Stomach (tissue), 9 donors: Measurements from ENCODE around the gene ALS2CL. TPM values are rescaled to one million over a fixed set of nuclear protein-coding genes. Genes with fewer than 3 reads are reported as not detected.
A peak's percentile ranks its signal among the peaks of the same experiment; 100 is the strongest.

ENCODE experiments used
- DNase-seq, 2 donors: peaks; one replicate each; pipeline versions ENCODE4 v3.0.0 to v3.0.0-alpha.2; 2013 to 2019
- H3K27ac ChIP-seq, 5 donors: fragments of 200-600 bp in 4 of 5; sonication (generic) in 4 of 5; one replicate each; pipeline ENCODE4 v1.5.1; 2013 to 2019; ENCODE audit warnings: mild to moderate bottlenecking in 1 of 5, moderate library complexity in 1 of 5
- H3K27me3 ChIP-seq, 3 donors: fragments of 200-600 bp; sonication (generic); one replicate each; pipeline ENCODE4 v1.5.1; 2017 to 2019; ENCODE audit warnings: mixed run types in 1 of 3
- H3K36me3 ChIP-seq, 4 donors: fragments of 200-600 bp; sonication (generic); 1 replicate in 3 of 4; 2 replicates in 1 of 4; pipeline ENCODE4 v1.5.1; 2016 to 2019
- H3K4me1 ChIP-seq, 4 donors: fragments of 200-600 bp; sonication (generic); one replicate each; pipeline ENCODE4 v1.5.1; 2016 to 2019
- H3K4me3 ChIP-seq, 4 donors: fragments of 200-600 bp; sonication (generic) in 3 of 4; one replicate each; pipeline ENCODE4 v1.5.1; 2016 to 2019; ENCODE audit warnings: mild to moderate bottlenecking in 1 of 4
- H3K9me3 ChIP-seq, 4 donors: fragments of 200-600 bp; sonication (generic); one replicate each; pipeline ENCODE4 v1.5.1; 2016 to 2019
- CTCF ChIP-seq, 7 experiments: fragments of 450-650 bp in 4 of 7; fragments of 200-600 bp in 3 of 7; sonication (generic) in 3 of 7; IDR thresholded peaks; one replicate each; pipeline ENCODE4 v1.5.1; 2016 to 2019; ENCODE audit warnings: antibody characterized with exemption in 7 of 7, control low read depth in 2 of 7, mild to moderate bottlenecking in 1 of 7
- EP300 ChIP-seq: sonication (generic); formaldehyde crosslinking; IDR thresholded peaks from one replicate; pipeline ENCODE4 v1.6.1; 2017; ENCODE audit warnings: antibody characterized with exemption
- POLR2A ChIP-seq, 4 donors: fragments of 450-650 bp; IDR thresholded peaks; one replicate each; pipeline ENCODE4 v1.6.1; 2016; ENCODE audit warnings: antibody characterized with exemption in 4 of 4, control low read depth in 2 of 4, mild to moderate bottlenecking in 1 of 4, moderate library complexity in 1 of 4
- POLR2AphosphoS5 ChIP-seq, 3 donors: sonication (generic); formaldehyde crosslinking; IDR thresholded peaks; one replicate each; pipeline ENCODE4 v1.6.1; 2016; ENCODE audit warnings: antibody characterized with exemption in 3 of 3
- WGBS, 5 donors: extraction: QIAGEN DNeasy Blood & Tissue Kit in 3 of 5; methylation state at CpG; one replicate each; pipeline versions ENCODE4 v1.1.5 to v1.1.7; 2013 to 2018; 5-methylcytosine and 5-hydroxymethylcytosine counted together
- intact Hi-C: fragments of 100-400 bp; cut with DNase I; formaldehyde crosslinking; loops from one replicate; pipeline ENCODE4 v1.15.1; 2023; ENCODE audit warnings: low total_unique reads
- polyA plus RNA-seq, 3 donors: library from polyadenylated mRNA; stranded (reverse); fragments of 200-250 nt; gene quantifications; one replicate each; pipeline ENCODE4 v1.2.3, GENCODE V29; 2013
- small RNA-seq, 4 donors: library from RNA; depleted of rRNA; stranded (forward); fragments of <200 nt; gene quantifications; one replicate each; pipeline ENCODE3, GENCODE V24; 2016
- total RNA-seq, 5 donors: library from RNA; depleted of rRNA; stranded (reverse); fragments of >200 nt; gene quantifications; one replicate each; pipeline versions ENCODE4 v1.1.0 to v1.2.3, GENCODE V29; 2014 to 2016
- donor health status: healthy with polysubstance abuse.
- donor health status: Bipolar disorder and iron deficiency.
- donor health status: healthy.

The ALS2CL gene
- total and polyA plus RNA-seq, 8 donors: 5.3 to 107 (median 47.8) TPM

- TF ChIP-seq POLR2A (IDR thresholded peaks at IDR 0.05) (no peak), CTCF (IDR thresholded peaks at IDR 0.05) (no peak), EP300 (no peak), POLR2AphosphoS5 (IDR thresholded peaks at IDR 0.05) (no peak)
- H3K4me1 ChIP-seq: peaks cover 6 to 17% (median 13%) of the 10 kb centered on the region in 4 donors
- no peak overlapping the region for H3K4me3 ChIP-seq
- peaks cover 0 to 5% (median 0%) of the 10 kb centered on the region in 3 donors for H3K27me3 ChIP-seq
- no peak for DNase-seq
- WGBS, 5 donors: 81 to 91% (median 86%) methylated on average over 3 of the region's 3 CpGs
- no peaks in the 10 kb centered on the region for H3K9me3 ChIP-seq
- no peaks in the 10 kb centered on the region for H3K36me3 ChIP-seq
- no peak overlapping the region for H3K27ac ChIP-seq
- intact Hi-C loops: loop anchor here (5.0 kb wide), 1 partner anchor 138 kb away; no protein-coding TSS in a partner anchor
Measured at GRCh38 chr3:46624975-46625490, 68.4 kb downstream of the ALS2CL start.

- no peaks in the 10 kb centered on the region for H3K9me3 ChIP-seq
- TF ChIP-seq POLR2A (IDR thresholded peaks at IDR 0.05) (no peak), EP300 (no peak), POLR2AphosphoS5 (IDR thresholded peaks at IDR 0.05) (no peak), CTCF (IDR thresholded peaks at IDR 0.05) (no peak)
- intact Hi-C loops: no loop called here
- no peak for DNase-seq
- H3K4me1 ChIP-seq: peaks cover under 1 to 12% (median 9%) of the 10 kb centered on the region in 4 donors
- H3K27ac ChIP-seq: no peak overlapping the region
- H3K4me3 ChIP-seq: no peak overlapping the region
- no peaks in the 10 kb centered on the region for H3K36me3 ChIP-seq
- WGBS, 5 donors: 33 to 57% (median 44%) methylated on average over 2 of the region's 2 CpGs
- H3K27me3 ChIP-seq: peaks cover 0 to 5% (median 0%) of the 10 kb centered on the region in 3 donors
Measured at GRCh38 chr3:46624533-46624932, 68.9 kb downstream of the ALS2CL start.

GRCh38 chr3:46619845-46620778 is 73.4 kb downstream of the ALS2CL start:
- intact Hi-C loops: no loop called here
- TF ChIP-seq POLR2A (IDR thresholded peaks at IDR 0.05) (no peak), CTCF (IDR thresholded peaks at IDR 0.05) (no peak), POLR2AphosphoS5 (IDR thresholded peaks at IDR 0.05) (no peak), EP300 (no peak)
- Histone ChIP-seq H3K36me3 (no peaks in the 10 kb centered on the region), H3K9me3 (no peaks in the 10 kb centered on the region), H3K27me3 (peaks cover 0 to 20% (median 0%) of the 10 kb centered on the region in 3 donors), H3K4me3 (no peak overlapping the region), H3K27ac (no peak overlapping the region), H3K4me1 (peaks cover 0 to 6% (median 2%) of the 10 kb centered on the region in 4 donors)
- DNase-seq: peak in 1 of 2 donors; percentile 26
- 38 to 66% (median 49%) methylated on average over 8 of the region's 8 CpGs for WGBS, 5 donors

Small RNA genes within 50 kb of the gene (small RNA-seq; reads per million reads assigned to genes)
- 0 reads per million in 4 donors for gene RF00591

Other genes with a start within 250 kb of the ALS2CL start
- 100 to 1,000 TPM in 2 of 5 donors, 10 to 100 TPM in 2, under 1 TPM in 1; 0.58 to 275 (median 22.4) TPM for gene LTF, start 228.8 kb downstream of the ALS2CL start, total RNA-seq
- gene LTF, start 228.8 kb downstream of the ALS2CL start, polyA plus RNA-seq: 1,000 to 10,000 TPM in 1 of 3 donors, 100 to 1,000 TPM in 1, 1 to 10 TPM in 1; 8.1 to 1,112 (median 398) TPM
- not detected for gene RTP3, start 195.7 kb downstream of the ALS2CL start, total RNA-seq
- gene RTP3, start 195.7 kb downstream of the ALS2CL start, polyA plus RNA-seq: not detected
- 1 to 10 TPM in 4 of 5 donors, not detected in 1; 1.7 to 4.6 (median 1.8) TPM for gene LRRC2, start 127.4 kb downstream of the ALS2CL start, total RNA-seq
- 1 to 10 TPM; 1.0 to 2.1 (median 1.5) TPM for gene LRRC2, start 127.4 kb downstream of the ALS2CL start, polyA plus RNA-seq
- gene FAM240A, start 81.2 kb downstream of the ALS2CL start, total RNA-seq: not detected
- gene FAM240A, start 81.2 kb downstream of the ALS2CL start, polyA plus RNA-seq: not detected
- under 1 TPM in 1 of 5 donors, not detected in 4; 0.55 TPM for gene TMIE, start 7.7 kb upstream of the ALS2CL start, total RNA-seq
- 1 to 10 TPM in 1 of 3 donors, under 1 TPM in 1, not detected in 1; 0.46 to 1.0 TPM for gene TMIE, start 7.7 kb upstream of the ALS2CL start, polyA plus RNA-seq
- under 1 TPM in 1 of 5 donors, not detected in 4; under 0.01 TPM for gene PRSS50, start 24.2 kb upstream of the ALS2CL start, total RNA-seq
- under 1 TPM in 1 of 3 donors, not detected in 2; 0.10 TPM for gene PRSS50, start 24.2 kb upstream of the ALS2CL start, polyA plus RNA-seq
- gene MYL3, start 169.8 kb upstream of the ALS2CL start, total RNA-seq: 1 to 10 TPM in 1 of 5 donors, not detected in 4; 3.1 TPM
- 10 to 100 TPM in 1 of 3 donors, 1 to 10 TPM in 2; 1.5 to 11.5 (median 6.8) TPM for gene MYL3, start 169.8 kb upstream of the ALS2CL start, polyA plus RNA-seq
- gene PTH1R, start 184.0 kb upstream of the ALS2CL start, total RNA-seq: 1 to 10 TPM; 2.6 to 4.0 (median 3.5) TPM
- gene PTH1R, start 184.0 kb upstream of the ALS2CL start, polyA plus RNA-seq: 10 to 100 TPM in 2 of 3 donors, 1 to 10 TPM in 1; 8.4 to 22.4 (median 20.9) TPM